Measurements from ENCODE around the gene SAFB2. TPM values are rescaled to one million over a fixed set of nuclear protein-coding genes. Genes with fewer than 3 reads are reported as not detected.

SAFB2 gene
- total RNA-seq, 2 donors from 2014 or later: 55.1 to 80.6 TPM

DNA sequence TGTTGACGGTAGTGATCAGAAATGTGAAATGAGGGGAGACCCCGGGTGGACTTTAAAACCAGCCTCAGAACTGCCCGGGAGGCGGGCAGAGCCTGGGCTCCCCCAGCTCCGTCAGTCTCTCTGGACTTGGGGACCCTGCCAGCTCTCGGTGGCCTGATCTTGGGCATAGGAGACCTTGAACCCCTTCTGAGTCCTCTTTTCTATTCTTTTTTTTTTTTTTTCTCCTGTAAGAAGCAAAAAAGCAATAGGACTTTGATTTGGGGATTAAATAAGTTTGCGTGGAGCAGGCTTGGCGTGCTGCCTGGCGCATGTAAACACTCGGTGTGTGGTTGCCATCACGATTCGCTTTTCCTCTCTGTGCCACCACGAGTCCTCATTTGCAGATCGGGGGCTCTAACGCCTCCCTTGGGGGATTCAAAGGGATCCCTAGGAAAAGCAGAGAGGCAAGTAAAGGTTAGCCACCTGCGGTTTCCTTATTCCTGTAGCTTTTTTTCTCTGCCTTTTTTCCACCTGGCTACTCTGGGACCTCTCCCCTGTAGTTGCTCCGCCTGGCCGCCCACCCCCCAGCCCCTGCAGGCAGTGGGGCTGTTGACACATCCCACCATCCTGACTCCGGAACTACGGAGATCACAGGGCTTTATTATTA, 1.6 kb upstream of the SAFB2 start:
- peak overlapping the region; percentile 97 for H3K4me3 ChIP-seq
- H3K36me3 ChIP-seq: peaks cover 16% of the 10 kb centered on the region
- ATAC-seq (ENCODE audit: insufficient number of reproducible peaks, low FRiP score, low read depth): no peak
- H3K27ac ChIP-seq: peak overlapping the region; percentile 93 to 95
- H3K4me1 ChIP-seq (ENCODE audit: control insufficient read depth in 1 of 2, low read depth in 2 of 2): peaks cover 54 to 72% of the 10 kb centered on the region in 2 donors
- DNase-seq (ENCODE audit: low spot score): no peak
- TF ChIP-seq, protein P1, sequence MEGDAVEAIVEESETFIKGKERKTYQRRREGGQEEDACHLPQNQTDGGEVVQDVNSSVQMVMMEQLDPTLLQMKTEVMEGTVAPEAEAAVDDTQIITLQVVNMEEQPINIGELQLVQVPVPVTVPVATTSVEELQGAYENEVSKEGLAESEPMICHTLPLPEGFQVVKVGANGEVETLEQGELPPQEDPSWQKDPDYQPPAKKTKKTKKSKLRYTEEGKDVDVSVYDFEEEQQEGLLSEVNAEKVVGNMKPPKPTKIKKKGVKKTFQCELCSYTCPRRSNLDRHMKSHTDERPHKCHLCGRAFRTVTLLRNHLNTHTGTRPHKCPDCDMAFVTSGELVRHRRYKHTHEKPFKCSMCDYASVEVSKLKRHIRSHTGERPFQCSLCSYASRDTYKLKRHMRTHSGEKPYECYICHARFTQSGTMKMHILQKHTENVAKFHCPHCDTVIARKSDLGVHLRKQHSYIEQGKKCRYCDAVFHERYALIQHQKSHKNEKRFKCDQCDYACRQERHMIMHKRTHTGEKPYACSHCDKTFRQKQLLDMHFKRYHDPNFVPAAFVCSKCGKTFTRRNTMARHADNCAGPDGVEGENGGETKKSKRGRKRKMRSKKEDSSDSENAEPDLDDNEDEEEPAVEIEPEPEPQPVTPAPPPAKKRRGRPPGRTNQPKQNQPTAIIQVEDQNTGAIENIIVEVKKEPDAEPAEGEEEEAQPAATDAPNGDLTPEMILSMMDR (IDR thresholded peaks at IDR 0.05): no peak
- no peaks in the 10 kb centered on the region for H3K9me3 ChIP-seq
- no peaks in the 10 kb centered on the region for H3K27me3 ChIP-seq (replicated peaks; ENCODE audit: insufficient read depth)

DNA sequence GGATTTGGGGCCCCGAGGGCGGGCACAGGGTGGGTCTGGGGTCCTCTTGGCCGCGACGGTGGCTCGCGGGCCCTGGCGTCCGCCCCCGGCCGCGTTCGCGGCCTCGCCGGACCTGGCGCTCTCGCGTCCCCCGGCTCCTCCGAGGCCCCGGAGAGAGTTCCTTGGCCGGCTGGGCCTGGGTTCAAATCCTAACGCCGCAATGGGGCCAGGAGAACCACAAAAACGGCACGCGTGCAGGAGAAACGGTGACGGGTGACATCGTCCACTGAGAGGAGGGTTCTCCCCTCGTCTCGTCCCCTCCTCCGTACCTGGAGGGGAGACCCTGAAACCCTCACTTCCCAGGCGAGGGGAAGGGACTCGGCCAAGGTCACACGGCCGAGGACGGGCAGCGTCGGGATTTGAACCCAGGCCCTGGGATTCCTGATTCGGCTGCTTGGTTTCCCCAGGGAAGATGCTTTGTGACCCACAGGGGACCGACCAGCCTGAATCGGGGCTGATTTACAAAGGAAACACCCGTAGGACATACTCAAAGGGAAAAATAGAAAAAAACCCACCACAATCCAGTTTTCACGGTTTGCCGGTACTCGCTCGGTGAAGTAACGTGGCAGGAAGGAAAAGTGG, 931 bp upstream of the SAFB2 start:
- no peak for ATAC-seq (ENCODE audit: insufficient number of reproducible peaks, low FRiP score, low read depth)
- Histone ChIP-seq H3K4me3 (peak overlapping the region; percentile 97), H3K36me3 (peaks cover 16% of the 10 kb centered on the region), H3K9me3 (no peaks in the 10 kb centered on the region), H3K4me1 (ENCODE audit: control insufficient read depth in 1 of 2, low read depth in 2 of 2) (peaks cover 51 to 73% of the 10 kb centered on the region in 2 donors), H3K27me3 (replicated peaks; ENCODE audit: insufficient read depth) (no peaks in the 10 kb centered on the region), H3K27ac (peak overlapping the region; percentile 93 to 95)
- TF ChIP-seq, protein P1 (IDR thresholded peaks at IDR 0.05): no peak
- no peak for DNase-seq (ENCODE audit: low spot score)

DNA sequence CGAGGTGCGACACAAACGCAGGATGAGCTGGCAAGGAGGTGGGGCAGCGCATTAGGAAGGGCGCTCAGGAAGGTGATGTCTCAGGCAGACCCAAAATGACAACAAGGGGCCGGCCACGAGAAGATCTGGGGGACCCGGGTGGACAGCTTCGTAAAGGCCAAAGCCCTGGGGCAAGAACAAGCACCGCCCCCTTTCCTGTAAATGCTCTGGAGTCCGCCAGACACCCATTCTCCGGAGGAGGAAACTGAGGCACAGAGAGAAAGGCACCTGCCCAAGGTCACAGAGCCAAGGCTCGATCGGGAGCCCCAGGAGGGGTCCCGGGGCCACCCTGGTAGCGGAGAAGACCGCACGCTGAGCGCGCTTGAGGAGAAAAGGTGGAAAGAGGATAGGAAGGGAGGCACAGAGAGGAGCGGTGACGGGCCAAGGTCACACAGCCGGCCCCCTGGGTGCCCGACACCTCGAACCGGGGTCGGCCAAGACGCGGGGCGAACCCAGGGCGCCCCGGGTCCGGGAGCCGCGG, 571 bp downstream of the SAFB2 start:
- H3K9me3 ChIP-seq: no peaks in the 10 kb centered on the region
- no peak for DNase-seq (ENCODE audit: low spot score)
- peaks cover 39 to 67% of the 10 kb centered on the region in 2 donors for H3K4me1 ChIP-seq (ENCODE audit: control insufficient read depth in 1 of 2, low read depth in 2 of 2)
- peak overlapping the region; percentile 97 for H3K4me3 ChIP-seq
- no peaks in the 10 kb centered on the region for H3K27me3 ChIP-seq (replicated peaks; ENCODE audit: insufficient read depth)
- peaks cover 8% of the 10 kb centered on the region for H3K36me3 ChIP-seq
- TF ChIP-seq, protein P1 (IDR thresholded peaks at IDR 0.05): no peak
- ATAC-seq (ENCODE audit: insufficient number of reproducible peaks, low FRiP score, low read depth): no peak
- peak overlapping the region; percentile 86 to 95 for H3K27ac ChIP-seq

DNA sequence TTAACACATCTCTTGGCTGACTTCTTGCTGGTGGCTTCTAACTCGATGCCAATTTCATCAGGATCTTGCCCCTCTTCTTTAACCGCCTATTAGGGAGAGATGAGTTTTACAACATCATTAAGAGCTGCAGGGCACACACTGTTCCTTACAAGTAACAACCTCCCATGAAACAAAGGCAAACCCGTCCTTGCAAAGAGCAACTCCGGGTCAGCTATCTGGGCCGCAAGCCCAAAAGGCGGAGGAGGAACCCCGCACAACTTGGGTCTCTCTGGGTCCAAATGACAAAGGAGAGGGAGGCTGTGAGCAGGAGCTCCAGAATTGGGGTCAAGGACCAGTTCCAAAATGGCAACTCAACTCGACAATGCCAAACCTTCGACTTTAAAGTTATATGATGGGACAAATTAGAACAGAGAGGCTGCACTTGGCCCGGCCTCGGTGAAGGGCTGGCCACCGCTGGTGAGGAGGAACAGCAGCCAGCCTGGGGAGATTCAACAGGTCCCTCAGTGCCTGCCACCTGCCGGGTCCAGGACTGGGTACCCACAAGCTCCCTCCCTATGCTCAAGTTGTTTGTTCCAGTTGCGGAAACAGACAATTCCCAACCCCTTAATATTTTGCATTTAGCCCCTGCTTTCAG, 1.1 kb downstream of the SAFB2 start:
- Histone ChIP-seq H3K27ac (peak overlapping the region; percentile 86 to 95), H3K4me3 (peak overlapping the region; percentile 97), H3K9me3 (no peaks in the 10 kb centered on the region), H3K36me3 (peaks cover 2% of the 10 kb centered on the region), H3K4me1 (ENCODE audit: control insufficient read depth in 1 of 2, low read depth in 2 of 2) (peaks cover 39 to 61% of the 10 kb centered on the region in 2 donors), H3K27me3 (replicated peaks; ENCODE audit: insufficient read depth) (no peaks in the 10 kb centered on the region)
- DNase-seq (ENCODE audit: low spot score): no peak
- ATAC-seq (ENCODE audit: insufficient number of reproducible peaks, low FRiP score, low read depth): no peak
- TF ChIP-seq, protein P1 (IDR thresholded peaks at IDR 0.05): no peak

DNA sequence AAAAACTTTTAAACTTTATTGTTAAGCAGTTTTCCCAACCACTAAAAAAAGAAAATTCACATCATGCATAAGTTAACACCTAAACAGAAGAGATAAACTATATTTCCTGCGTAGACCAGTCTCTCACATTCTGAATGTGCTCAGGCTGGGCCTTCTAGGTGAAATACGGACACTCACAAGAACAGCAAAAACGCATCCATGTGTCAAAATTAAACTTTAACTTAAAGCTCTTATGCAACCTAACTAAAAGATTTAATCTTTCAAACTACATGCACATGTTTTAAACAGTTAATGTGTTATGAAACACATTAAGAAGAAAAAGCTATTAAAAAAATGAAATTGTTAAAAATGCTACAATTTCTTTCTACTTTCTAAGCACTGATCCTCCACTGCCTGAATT, 2.6 kb downstream of the SAFB2 start:
- Histone ChIP-seq H3K27ac (no peak overlapping the region), H3K9me3 (no peaks in the 10 kb centered on the region), H3K4me1 (ENCODE audit: control insufficient read depth in 1 of 2, low read depth in 2 of 2) (peaks cover 28 to 47% of the 10 kb centered on the region in 2 donors), H3K36me3 (peaks cover 13% of the 10 kb centered on the region), H3K4me3 (peak overlapping the region; percentile 97), H3K27me3 (replicated peaks; ENCODE audit: insufficient read depth) (no peaks in the 10 kb centered on the region)
- ATAC-seq (ENCODE audit: insufficient number of reproducible peaks, low FRiP score, low read depth) (no peak), DNase-seq (ENCODE audit: low spot score) (no peak)
- TF ChIP-seq, protein P1 (IDR thresholded peaks at IDR 0.05): no peak
